AG09309 (cell line): ENCODE measurements around the gene ANKRD66.

Source experiments
- DNase-seq: peaks from one replicate; pipeline ENCODE4 v3.0.0-alpha.2; 2010; ENCODE audit warnings: low read depth
- H3K4me3 ChIP-seq: 2 replicates; pipeline ENCODE4 v1.5.1; 2011; ENCODE audit warnings: mild to moderate bottlenecking, low read depth, low read length, moderate library complexity; ENCODE audit not compliant: control insufficient read depth
- CTCF ChIP-seq: IDR thresholded peaks from 2 replicates; pipeline ENCODE4 v1.5.1; 2011; ENCODE audit warnings: mild to moderate bottlenecking, low read depth, low read length, inconsistent platforms; ENCODE audit not compliant: insufficient read depth, control insufficient read depth; ENCODE audit errors: missing control alignments

The ANKRD66 gene

GRCh38 chr6:46789434-46790354 is 43.0 kb downstream of the ANKRD66 start:
- no peak overlapping the region for H3K4me3 ChIP-seq
- no peak for TF ChIP-seq CTCF
- DNase-seq: no peak

GRCh38 chr6:46790355-46790874 is 43.7 kb downstream of the ANKRD66 start:
- no peak for TF ChIP-seq CTCF
- H3K4me3 ChIP-seq: no peak overlapping the region
- DNase-seq: no peak

GRCh38 chr6:46792635-46793034 is 45.9 kb downstream of the ANKRD66 start:
- no peak overlapping the region for H3K4me3 ChIP-seq
- no peak for DNase-seq
- no peak for TF ChIP-seq CTCF

- no peak for TF ChIP-seq CTCF
- no peak for DNase-seq
Observed at GRCh38 chr6:46793138-46793537, 46.4 kb downstream of the ANKRD66 start, which contains the start of gene MEP1A. MEP1A (plus strand) TSS chr6:46793389; CDS start chr6:46793399, 10 bp downstream.

GRCh38 chr6:46794068-46794467 is 47.3 kb downstream of the ANKRD66 start:
- DNase-seq: no peak
- no peak overlapping the region for H3K4me3 ChIP-seq
- no peak for TF ChIP-seq CTCF

More at GRCh38 chr6:46793138-46793537, 46.4 kb downstream of the ANKRD66 start, which contains the start of gene MEP1A:
- H3K4me3 ChIP-seq: no peak within 1 kb of the TSS

- no peak for TF ChIP-seq CTCF
- H3K4me3 ChIP-seq: no peak overlapping the region
- no peak for DNase-seq
Observed at GRCh38 chr6:46795816-46796215, 49.1 kb downstream of the ANKRD66 start.
